SK-N-MC (cell line): Measurements from ENCODE around the gene FAM204A.

Source experiments
- EZH2 ChIP-seq: fragments of 200-600 bp; sonication (generic); IDR thresholded peaks from one replicate; pipeline ENCODE4 v1.6.1; 2017; ENCODE audit warnings: antibody characterized with exemption
- POLR2AphosphoS5 ChIP-seq: IDR thresholded peaks from 2 replicates; pipeline ENCODE4 v1.6.1; 2012; ENCODE audit warnings: mild to moderate bottlenecking, low read depth, low read length, borderline replicate concordance

DNA sequence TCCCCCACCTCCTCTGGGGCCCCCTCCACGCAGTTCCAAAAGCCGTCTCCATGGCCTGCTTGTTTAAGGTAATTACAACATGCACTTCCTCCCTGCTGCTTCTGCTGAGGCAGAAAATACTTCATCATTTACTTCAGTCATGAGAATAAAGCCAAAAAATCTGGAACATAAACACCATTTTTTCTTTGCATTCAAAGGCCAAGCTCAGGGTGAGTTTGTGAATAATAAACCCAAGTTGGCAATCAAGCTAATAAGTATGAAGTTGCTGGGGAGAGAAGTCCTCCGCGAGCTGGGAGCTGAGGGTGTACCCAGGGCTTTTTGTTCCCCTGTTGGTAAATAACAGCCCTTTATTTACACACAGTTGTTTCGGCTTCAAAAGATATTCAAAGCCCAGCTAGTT lies 70.5 kb downstream of the FAM204A start:
- TF ChIP-seq EZH2 (no peak), POLR2AphosphoS5 (no peak)
